ENCODE measurements around the gene UST. TPM values are rescaled to one million over a fixed set of nuclear protein-coding genes. Genes with fewer than 3 reads are reported as not detected.

UST gene
- polyA plus RNA-seq, 1 experiment: 21.4 TPM

- TF ChIP-seq CTCF (IDR thresholded peaks at IDR 0.05; ENCODE audit: low read depth, low read length): no peak
- no peaks in the 10 kb centered on the region for H3K27me3 ChIP-seq (ENCODE audit: control insufficient read depth, insufficient read depth, low read length)
- POLR2A ChIA-PET: no interaction called here
- no peak overlapping the region for H3K27ac ChIP-seq (ENCODE audit: low read depth, low read length)
- no peak for DNase-seq (ENCODE audit: low read depth, low spot score)
- CTCF ChIA-PET: no interaction called here
- no peak overlapping the region for H3K4me3 ChIP-seq (ENCODE audit: low read depth, low read length)
- no peaks in the 10 kb centered on the region for H3K9me3 ChIP-seq (ENCODE audit: control insufficient read depth, insufficient read depth, low read length)
Measured at GRCh38 chr6:149125309-149125708, 378.5 kb downstream of the UST start.

Data from AG04450 (cell line).